Stimulated activated CD4-positive, alpha-beta T cell treated with anti-CD3 and anti-CD28 coated beads, TNF-alpha, amount 100 ng/mL, for 24 hours (primary cell): Measurements from ENCODE around the gene RTEL1.
"Not testable (repeated sequence)": the region's sequence is repeated elsewhere in the genome, so short reads cannot be mapped to it uniquely, and the experiment has no call there.

Experiments
- DNase-seq, 3 experiments: peaks; one replicate each; pipeline ENCODE4 v3.0.0-alpha.2; 2020; ENCODE audit warnings: low read depth in 3 of 3

The RTEL1 gene

DNA sequence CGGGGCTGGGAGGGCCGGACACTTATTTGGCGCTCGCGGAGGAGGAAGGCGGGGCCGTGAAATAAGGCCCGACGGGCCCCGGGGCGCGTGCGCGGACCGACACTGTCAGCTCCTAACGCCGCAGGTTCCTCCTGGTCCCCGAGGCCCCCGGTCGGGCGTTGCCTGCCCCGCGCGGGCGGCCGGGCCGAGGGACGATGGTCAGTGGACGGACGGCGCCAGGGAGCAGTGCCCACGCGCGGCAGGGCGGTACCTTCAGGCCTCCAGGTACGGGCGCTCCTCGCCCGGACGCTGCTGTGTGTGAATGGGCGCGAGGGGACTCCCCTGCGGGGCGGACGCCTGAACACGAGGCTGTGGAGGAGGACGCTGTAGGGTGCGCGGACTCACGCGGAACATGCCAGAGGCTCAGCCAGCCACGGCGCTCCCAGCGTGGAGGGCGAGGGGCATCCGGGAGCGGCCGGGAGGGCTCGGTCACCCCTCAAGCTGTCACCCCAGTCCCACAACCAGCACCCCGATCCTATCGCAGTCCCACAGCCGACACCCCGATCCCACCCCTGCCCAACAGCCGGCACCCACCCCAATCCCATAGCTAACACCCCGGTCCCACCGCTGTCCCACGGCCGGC is 30.9 kb upstream of the RTEL1 start:
- peak; percentile 86 to 93 (median 86) for DNase-seq

DNA sequence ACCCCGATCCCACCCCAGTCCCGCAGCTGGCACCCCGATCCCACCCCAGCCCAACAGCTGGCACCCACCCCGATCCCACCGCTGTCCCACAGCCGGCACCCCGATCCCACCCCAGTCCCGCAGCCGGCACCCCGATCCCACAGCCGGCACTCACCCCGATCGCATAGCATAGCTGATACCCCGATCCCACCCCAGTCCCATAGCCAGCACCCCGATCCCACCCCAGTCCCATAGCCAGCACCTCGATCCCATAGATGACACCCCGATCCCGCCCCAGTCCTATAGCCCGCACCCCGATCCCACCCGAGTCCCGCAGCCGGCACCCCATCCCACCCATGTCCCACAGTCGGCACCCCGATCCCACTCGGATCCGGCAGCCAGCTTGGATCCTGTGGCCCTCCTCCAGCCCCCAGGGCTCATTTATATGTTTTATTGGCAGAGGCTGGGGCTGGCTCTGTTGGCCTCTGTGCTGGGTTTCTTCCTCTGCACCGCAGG is 30.3 kb upstream of the RTEL1 start:
- no peak for DNase-seq

DNA sequence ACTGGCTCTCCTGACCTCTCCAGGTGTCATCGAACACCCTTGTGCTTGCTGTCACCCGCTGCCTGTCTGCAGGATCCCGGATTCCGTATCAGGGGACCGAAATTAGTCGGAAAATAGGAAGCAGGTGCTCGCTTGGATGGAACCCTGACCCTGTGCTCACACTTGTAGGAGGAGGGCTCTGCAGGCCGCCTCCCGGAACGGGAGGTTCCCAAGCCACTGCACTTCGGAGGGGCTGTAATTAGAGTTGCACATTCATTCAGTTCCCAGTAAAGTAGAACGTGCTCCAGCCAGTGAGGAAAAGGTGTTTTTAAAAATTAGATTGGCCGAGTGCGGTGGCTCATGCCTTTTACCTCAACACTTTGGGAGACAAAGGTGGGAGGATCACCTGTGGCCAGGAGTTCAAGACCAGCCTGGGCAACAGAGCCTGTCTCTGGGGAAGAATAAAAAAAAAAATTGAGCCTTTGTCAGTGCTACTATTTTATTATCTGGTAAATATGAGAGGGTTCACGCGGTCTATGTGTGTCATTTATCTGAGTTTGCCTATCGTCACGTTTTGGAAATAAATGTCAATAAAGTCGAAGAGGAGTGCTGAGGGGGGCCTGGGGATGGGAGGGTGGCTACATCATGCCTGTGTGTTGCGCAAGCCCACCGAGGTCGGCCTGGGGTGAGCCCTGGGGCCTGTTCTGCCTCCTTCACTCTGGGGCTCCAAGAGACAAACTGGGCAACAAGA is 29.7 kb upstream of the RTEL1 start:
- DNase-seq = peak in 2 of 3 experiments; percentile 53 to 69

DNA sequence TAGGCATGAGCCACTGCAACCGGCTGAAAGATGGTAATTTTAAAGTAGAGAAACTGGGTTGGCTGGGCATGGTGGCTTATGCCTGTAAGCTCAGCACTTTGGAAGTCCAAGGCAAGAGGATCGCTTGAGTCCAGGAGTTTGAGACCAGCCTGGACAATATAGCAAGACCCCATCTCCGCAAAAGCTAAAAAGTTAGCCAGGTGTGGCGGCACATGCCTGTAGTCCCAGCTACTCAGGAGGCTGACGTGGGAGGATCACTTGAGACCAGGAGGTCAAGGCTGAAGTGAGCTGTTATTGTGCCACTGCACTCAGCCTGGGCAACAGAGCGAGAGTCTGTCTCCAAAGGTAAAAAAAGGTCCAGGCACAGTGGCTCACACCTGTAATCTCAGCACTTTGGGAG is 27.2 kb upstream of the RTEL1 start:
- not testable (repeated sequence) for DNase-seq

DNA sequence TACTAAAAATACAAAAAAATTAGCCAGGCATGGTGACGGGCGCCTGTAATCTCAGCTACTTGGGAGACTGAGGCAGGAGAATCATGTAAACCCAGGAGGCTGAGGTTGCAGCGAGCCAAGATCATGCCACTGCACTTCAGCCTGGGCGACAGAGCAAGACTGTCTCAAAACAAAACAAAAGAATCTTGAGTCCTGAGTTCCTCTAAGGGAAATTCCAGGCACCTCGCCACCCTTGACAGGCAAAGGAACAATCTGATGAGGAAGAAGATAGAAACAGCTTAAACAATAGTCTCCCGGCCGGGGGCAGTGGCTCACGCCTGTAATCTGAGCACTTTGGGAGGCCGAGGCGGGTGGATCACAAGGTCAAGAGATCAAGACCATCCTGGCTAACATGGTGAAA is 26.7 kb upstream of the RTEL1 start:
- DNase-seq = not testable (repeated sequence)

GRCh38 chr20:63633732-63634131 is 24.4 kb upstream of the RTEL1 start:
- no peak for DNase-seq

- peak in 2 of 3 experiments; percentile 50 to 70 for DNase-seq
Observed at GRCh38 chr20:63635431-63636141, 22.5 kb upstream of the RTEL1 start.

DNA sequence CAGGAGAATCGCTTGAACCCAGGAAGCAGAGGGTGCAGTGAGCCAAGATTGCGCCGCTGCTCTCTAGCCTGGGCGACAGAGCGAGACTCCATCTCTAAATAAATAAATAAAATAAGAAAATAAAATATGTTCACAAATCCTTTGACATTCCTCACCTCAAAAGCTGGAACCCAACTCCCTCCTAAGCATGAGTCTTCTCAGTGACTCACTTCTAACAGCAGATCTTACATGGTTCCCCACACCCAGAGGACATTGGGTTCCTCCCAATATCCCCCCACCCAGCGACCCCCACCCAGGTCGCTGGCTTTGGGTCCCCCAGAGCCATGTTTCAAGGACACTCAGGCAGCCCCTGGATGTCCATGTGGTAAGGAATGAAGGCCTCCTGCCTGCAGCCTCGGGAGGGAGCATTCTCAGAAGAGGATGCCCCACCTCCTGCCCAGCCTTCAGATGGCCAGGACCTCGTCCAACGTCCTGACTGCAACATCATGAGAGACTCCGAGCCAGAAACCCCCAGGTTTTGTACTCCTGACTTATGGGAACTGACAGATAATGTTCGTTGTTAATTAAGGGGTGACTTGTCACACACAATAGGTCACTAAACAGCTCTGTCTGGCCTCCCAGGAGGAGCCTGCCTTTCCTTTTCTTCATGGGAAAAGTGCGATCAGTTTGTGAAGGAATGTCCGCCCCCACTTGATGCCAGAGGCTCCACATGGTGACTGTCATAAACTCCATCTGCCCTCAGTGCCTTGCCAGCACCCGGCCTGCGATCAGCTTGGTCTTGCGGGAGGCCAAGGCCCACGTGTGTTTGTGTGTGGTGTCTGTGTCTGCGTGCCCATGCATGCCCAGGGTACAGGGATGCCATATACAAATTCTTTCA is 21.1 kb upstream of the RTEL1 start:
- DNase-seq = no peak

- DNase-seq = peak in 1 of 3 experiments; percentile 69
Observed at GRCh38 chr20:63639093-63639975, 18.8 kb upstream of the RTEL1 start.

- no peak for DNase-seq
Observed at GRCh38 chr20:63640086-63640485, 18.0 kb upstream of the RTEL1 start.

DNA sequence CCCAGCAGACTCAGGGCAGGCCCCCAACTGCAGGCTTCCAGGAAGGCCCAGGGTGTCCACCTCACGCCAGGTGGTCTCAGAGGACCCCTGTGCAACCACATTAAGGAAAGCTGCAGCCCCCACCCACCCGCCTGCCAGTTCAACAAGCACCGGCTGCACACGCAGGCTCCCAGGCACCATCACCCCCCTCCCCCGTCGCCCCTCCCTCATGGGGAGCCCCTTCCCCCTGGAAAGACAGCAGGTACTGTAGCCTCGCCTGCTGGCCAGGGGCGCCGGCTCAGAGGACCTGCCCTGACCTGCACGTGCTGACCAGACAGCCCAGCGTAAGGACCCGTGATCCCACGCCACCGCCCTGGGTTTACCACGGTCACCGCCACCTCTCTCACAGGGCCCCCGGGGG is 17.4 kb upstream of the RTEL1 start:
- DNase-seq = not testable (repeated sequence)

- peak in 1 of 3 experiments; percentile 52 for DNase-seq
Observed at GRCh38 chr20:63641146-63641791, 16.8 kb upstream of the RTEL1 start.

DNA sequence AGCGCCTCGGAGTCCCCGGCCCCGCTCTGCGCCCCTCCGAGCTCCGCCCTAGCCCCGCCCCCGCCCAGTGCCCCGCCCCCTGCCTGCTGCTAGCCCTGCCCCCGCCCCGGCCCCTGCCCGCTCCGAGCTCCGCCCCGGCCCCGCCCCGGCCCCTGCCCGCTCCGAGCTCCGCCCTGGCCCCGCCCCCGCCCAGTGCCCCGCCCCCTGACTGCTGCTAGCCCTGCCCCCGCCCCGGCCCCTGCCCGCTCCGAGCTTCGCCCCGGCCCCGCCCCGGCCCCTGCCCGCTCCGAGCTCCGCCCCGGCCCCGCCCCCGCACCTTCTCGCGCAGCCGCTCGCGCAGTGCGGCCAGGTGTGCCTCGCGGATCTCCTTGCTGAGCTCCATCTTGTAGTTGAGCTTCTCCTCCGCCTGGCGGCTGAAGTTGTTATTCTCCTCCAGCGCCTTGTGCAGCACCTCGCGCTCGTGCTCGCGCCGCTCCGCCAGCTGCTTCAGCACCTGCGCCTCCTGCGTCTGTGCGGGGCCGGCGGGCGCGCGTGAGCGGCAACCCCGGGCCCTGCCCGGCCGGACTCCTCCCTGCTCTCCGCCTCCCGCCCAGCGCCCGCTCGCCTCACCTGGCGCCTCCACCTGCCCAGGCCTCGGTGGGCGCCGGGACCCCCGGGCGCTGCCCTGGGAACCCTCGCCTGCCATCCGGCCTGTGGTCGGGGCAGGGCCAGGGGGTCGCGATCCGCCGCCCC is 16.2 kb upstream of the RTEL1 start:
- DNase-seq = peak; percentile 94 to 96 (median 96)

DNA sequence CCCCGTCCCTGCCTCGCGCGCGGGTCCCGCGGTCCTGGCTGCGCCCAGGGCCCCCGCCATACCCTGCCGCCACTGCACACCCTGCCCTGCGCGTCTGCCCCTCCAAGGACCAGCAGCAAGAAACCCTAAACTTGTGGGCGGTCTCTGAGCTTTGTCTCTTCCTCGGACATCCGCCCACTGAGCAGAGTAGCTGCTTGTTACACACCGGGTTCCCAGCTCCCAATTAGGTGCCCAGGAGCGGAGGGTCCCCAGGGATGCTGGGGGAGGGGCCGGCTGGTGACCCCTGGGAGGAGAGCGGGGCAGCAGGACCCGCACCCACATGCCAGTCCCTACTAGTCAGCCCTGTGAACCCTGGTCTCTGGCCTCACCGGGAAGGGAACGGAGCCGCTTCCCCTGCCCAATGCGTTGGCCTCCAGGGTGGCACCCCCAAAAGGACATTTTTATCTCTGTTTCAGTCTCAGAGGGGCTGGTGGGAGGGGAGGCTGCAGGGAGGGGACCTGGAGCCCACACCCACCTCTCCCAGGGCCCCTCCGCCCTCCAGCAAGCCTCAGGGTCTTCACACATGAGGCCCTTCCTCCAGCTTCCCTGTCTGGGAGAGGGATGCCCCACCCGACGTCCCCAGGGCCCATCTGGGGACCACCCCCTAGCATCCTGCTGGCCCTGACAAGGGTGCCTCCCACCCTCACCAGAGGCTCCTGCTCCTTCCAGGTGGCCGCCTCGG is 15.4 kb upstream of the RTEL1 start:
- DNase-seq = no peak

GRCh38 chr20:63643499-63643898 is 14.6 kb upstream of the RTEL1 start:
- no peak for DNase-seq

DNA sequence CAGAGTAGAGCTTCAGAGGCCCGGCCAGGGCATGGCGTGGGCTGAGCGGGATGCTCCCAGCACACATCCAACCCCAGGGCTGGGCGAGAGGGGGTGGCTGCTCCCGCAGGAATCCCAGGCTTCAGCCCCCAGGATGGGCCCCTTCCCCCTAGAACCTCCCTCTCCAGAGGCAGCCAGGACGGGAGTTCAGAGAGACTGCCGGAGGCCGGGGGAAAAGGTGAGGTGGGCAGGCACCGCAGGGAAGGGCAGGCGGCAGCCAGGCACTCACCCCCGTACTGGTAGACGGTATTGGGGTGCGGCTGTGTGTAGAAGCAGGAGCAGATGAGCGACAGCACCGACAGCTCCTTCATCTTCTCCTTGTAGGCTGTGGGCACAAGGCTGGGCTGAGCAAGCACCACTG is 14.2 kb upstream of the RTEL1 start:
- DNase-seq = no peak

- DNase-seq = no peak
Observed at GRCh38 chr20:63645218-63645617, 12.9 kb upstream of the RTEL1 start.

- no peak for DNase-seq
Observed at GRCh38 chr20:63648190-63648589, 9.9 kb upstream of the RTEL1 start.
